HG03175 (cell line): ENCODE data around the gene NECTIN2.
"Not testable (repeated sequence)": the region's sequence is repeated elsewhere in the genome, so short reads cannot be mapped to it uniquely, and the experiment has no call there.

Experiments used
- ATAC-seq: cut with Tn5 transposase; IDR thresholded peaks from one replicate; pipeline ENCODE4 v1.9.1; 2021; ENCODE audit warnings: mild to moderate bottlenecking, moderate library complexity; ENCODE audit not compliant: unreplicated experiment

The NECTIN2 gene

DNA sequence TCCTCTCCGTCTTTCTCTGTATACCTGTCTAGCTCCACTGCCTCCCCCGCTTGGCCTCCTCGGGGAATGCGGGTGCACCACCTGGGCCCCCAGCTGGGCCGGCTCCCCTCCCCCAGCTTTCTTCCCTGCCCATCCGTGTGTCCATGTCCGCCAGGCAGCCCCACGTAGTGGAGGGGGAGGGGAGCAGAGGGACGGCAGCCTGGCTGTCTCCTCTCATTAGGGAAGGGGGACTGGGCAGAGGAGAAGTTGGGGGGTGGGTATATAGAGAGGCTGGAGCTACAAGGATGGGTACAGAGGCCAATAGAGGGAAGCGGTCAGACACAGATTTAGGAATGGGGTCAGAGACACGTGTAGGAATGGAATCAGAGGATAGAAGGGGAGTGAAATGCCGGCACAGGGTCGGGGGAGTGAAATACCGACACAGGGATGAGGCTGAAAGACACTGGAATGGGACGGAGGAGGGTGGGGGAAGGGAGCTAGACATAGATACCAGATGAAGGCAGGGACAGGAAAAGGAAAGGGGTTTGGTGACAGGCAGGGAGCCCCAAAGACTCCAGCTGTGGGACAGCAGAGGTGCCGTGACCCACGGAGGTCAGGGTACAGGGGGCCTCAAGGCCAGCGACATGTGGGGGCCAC lies 2.8 kb downstream of the NECTIN2 start:
- ATAC-seq, result no peak

GRCh38 chr19:44850641-44851109 lies 4.6 kb downstream of the NECTIN2 start:
- no peak for ATAC-seq

- ATAC-seq, result no peak
These were observed 5.3 kb downstream of the NECTIN2 start for GRCh38 chr19:44851427-44851826.

GRCh38 chr19:44855606-44856005 lies 9.5 kb downstream of the NECTIN2 start:
- no peak for ATAC-seq

DNA sequence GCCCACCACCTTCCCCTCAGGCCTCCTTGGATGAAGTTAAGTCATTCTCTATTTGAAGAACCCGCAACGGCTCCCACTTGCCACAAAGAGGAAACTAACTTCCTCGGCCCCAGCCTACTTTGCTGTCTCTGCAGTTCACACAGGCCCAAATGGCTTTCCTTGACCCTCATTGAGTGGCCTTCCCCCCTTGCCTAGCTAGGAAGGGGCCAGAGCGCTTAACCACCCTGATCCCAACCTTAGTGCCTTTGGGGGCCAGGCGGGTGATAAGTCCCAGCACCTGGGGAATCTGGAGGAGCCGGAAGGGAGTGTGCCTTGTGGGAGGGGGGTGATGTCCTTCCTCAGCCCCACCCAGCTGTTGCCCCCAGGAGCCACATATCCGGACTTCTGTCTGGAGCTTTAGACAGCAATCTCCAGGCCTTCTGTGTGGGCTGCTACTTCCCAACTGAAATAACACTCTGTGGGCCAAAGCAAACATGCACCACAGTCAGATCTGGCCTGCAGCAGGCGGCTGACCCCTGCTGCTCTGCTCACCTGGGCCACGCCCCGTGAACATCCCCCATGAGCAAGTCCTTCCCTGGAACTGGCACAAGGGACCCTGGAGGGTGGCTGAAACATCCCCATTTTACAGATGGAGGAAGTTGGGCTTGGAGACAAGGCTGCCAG lies 10.5 kb downstream of the NECTIN2 start:
- ATAC-seq, result no peak

DNA sequence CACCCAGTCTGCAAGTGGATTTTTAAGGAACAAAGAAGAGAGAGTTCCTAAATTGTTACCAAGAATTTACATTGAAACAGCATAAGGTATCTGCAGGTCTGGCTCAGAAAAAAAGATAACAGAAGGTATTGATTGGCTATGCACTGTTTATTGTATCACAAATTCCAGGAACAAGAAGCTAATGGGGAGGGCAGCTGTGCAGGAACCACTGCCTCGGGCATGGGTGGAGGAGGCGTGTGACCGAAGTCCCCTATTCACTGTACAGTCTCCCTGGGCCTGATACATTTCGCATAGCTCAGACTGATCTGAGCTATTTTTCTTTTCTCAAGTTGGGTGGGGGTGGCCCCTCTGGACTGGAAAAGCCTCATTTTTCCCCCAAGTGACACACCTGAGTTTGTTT lies 11.7 kb downstream of the NECTIN2 start:
- ATAC-seq, result no peak

DNA sequence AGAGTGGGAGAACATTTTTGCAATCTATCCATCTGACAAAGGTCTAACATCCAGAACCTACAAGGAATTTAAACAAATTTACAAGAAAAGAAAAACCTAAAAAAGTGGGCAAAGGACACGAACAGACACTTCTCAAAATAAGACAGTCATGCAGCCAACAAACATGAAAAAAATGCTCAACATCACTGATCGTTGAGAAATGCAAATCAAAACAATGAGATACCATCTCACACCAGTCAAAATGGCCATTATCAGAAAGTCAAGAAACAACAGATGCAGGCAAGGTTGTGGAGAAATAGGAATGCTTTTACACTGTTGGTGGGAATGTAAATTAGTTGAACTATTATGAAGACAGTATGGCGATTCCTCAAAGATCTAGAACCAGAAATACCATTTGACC lies 15.5 kb downstream of the NECTIN2 start:
- ATAC-seq, result not testable (repeated sequence)

GRCh38 chr19:44863990-44864389 lies 17.9 kb downstream of the NECTIN2 start:
- ATAC-seq, result no peak

DNA sequence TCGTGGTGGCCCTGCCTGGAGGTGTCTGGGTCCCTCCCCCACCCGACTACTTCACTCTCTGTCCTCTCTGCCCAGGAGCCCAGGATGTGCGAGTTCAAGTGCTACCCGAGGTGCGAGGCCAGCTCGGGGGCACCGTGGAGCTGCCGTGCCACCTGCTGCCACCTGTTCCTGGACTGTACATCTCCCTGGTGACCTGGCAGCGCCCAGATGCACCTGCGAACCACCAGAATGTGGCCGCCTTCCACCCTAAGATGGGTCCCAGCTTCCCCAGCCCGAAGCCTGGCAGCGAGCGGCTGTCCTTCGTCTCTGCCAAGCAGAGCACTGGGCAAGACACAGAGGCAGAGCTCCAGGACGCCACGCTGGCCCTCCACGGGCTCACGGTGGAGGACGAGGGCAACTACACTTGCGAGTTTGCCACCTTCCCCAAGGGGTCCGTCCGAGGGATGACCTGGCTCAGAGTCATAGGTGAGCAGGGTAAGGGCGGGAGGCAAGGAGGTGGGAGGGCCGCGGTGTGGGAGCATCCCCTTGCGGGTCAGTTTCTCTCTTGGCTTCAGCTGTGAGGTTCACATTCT lies 19.2 kb downstream of the NECTIN2 start:
- ATAC-seq, result no peak

DNA sequence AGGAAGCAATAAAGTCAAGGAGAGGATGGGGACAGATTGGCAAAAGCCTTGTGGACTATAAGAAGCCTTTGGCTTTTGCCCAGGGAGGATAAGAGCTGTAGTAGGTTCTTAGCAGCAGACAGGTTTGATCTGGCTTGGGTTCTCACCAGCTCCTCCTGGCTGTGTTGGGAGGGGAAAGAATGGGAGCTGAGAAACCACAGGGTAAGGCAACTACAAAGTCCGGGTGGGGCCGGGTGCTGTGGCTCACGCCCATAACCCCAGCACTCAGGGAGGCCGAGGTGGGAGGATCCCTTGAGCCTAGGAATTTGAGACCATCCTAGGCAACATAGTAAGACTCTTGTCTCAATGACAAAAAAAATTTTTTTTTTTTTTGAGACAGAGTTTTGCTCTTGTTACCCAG lies 20.6 kb downstream of the NECTIN2 start:
- no peak for ATAC-seq

- no peak for ATAC-seq
These were observed 21.5 kb downstream of the NECTIN2 start for GRCh38 chr19:44867578-44867977.

DNA sequence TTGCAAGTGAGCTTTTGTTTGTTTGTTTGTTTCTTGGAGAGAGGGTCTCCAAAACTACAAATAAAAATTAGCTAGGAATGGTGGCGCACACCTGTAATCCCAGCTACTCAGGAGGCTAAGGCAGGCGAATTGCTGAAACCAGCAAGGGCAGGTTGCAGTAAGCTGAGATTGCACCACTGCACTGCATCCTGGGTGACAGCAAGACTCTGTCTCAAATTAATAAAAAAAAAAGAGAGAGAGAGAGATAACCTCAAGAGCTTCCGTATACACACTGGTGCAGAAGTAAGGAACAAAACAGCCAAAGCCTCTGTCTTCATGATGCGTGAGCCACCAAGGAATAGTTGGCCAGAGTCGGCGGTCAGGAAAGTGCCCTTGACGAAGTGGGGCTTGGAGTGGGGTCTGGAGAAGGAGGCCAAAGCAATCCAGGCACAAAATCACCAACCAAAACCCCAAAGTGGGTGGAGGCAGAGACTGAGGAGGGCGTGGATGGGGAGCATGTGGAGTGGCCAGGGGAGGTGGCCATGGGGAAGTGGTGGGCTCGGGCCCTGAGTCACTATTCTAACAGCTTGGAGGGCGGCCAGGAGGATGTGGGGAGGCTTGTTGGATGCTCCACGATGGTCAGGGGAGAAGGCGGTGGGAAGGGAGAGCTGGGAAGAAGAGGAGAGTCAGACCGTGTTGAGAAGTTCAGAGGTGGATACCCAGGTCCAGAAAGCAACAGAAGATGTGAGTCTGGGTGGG lies 23.8 kb downstream of the NECTIN2 start:
- no peak for ATAC-seq

GRCh38 chr19:44871809-44872208 lies 25.7 kb downstream of the NECTIN2 start:
- ATAC-seq, result no peak

- no peak for ATAC-seq
These were observed 26.6 kb downstream of the NECTIN2 start for GRCh38 chr19:44872661-44873060.

GRCh38 chr19:44874317-44874716 lies 28.2 kb downstream of the NECTIN2 start:
- no peak for ATAC-seq

GRCh38 chr19:44875666-44876451 lies 29.8 kb downstream of the NECTIN2 start:
- no peak for ATAC-seq

- no peak for ATAC-seq
These were observed 30.9 kb downstream of the NECTIN2 start for GRCh38 chr19:44876930-44877535.

- ATAC-seq, result no peak
These were observed 32.2 kb downstream of the NECTIN2 start for GRCh38 chr19:44878120-44878865.

- ATAC-seq, result no peak
These were observed 33.4 kb downstream of the NECTIN2 start for GRCh38 chr19:44879309-44880065.
